CD14-positive monocyte (primary cell): ENCODE data around the gene PRKAB1. TPM values are rescaled to one million over a fixed set of nuclear protein-coding genes. Genes with fewer than 3 reads are reported as not detected.

ENCODE experiments used
- DNase-seq, 3 donors: peaks; one replicate each; pipeline ENCODE4 v3.0.0-alpha.2; 2011 to 2022
- H2AFZ ChIP-seq: 2 replicates; pipeline ENCODE4 v1.6.0; 2012; ENCODE audit warnings: mild to moderate bottlenecking, low read depth, low read length, inconsistent platforms; ENCODE audit not compliant: insufficient read depth, poor library complexity, severe bottlenecking
- H3K27ac ChIP-seq, 2 donors: 1 replicate in 1 of 2; 2 replicates in 1 of 2; pipeline ENCODE4 v1.5.1; 2012 to 2013; ENCODE audit warnings: low read length in 2 of 2, control low read depth in 1 of 2, inconsistent platforms in 1 of 2, low read depth in 1 of 2, mild to moderate bottlenecking in 1 of 2
- H3K27me3 ChIP-seq, 2 donors: one replicate each; pipeline versions ENCODE4 v1.6.0 to v1.6.1; 2011 to 2013; ENCODE audit warnings: low read length in 2 of 2; ENCODE audit not compliant: control insufficient read depth in 2 of 2, insufficient read depth in 2 of 2
- H3K36me3 ChIP-seq, 2 donors: replicated peaks in 1 of 2; 1 replicate in 1 of 2; 2 replicates in 1 of 2; pipeline versions ENCODE4 v1.5.1 to v1.6.1; 2012 to 2013; ENCODE audit warnings: low read length in 2 of 2, control low read depth in 1 of 2, inconsistent platforms in 1 of 2, mild to moderate bottlenecking in 1 of 2; ENCODE audit not compliant: insufficient read depth in 2 of 2, control insufficient read depth in 1 of 2
- H3K4me1 ChIP-seq, 2 donors: 1 replicate in 1 of 2; 2 replicates in 1 of 2; pipeline versions ENCODE4 v1.5.1 to v1.6.1; 2012 to 2013; ENCODE audit warnings: low read length in 2 of 2, control low read depth in 1 of 2, inconsistent platforms in 1 of 2, mild to moderate bottlenecking in 1 of 2, moderate library complexity in 1 of 2; ENCODE audit not compliant: insufficient read depth in 2 of 2, control insufficient read depth in 1 of 2
- H3K4me2 ChIP-seq: replicated peaks from 2 replicates; pipeline ENCODE3; 2012; ENCODE audit warnings: low read length, moderate library complexity, mild to moderate bottlenecking; ENCODE audit not compliant: poor library complexity, severe bottlenecking; ENCODE audit errors: extremely low read depth
- H3K4me3 ChIP-seq, 3 experiments: fragments of 200-600 bp in 1 of 3; sonication (generic) in 1 of 3; replicated peaks in 1 of 3; 1 replicate in 2 of 3; 2 replicates in 1 of 3; pipeline ENCODE4 v1.5.1; 2011 to 2013; ENCODE audit warnings: low read length in 3 of 3, mild to moderate bottlenecking in 3 of 3, control low read depth in 2 of 3, low read depth in 2 of 3, inconsistent platforms in 1 of 3, moderate library complexity in 1 of 3
- H3K79me2 ChIP-seq: 2 replicates; pipeline ENCODE4 v1.6.0; 2012; ENCODE audit warnings: mild to moderate bottlenecking, control low read depth, inconsistent platforms, low read length, moderate library complexity; ENCODE audit not compliant: insufficient read depth
- H3K9ac ChIP-seq: 2 replicates; pipeline ENCODE4 v1.6.0; 2017; ENCODE audit warnings: low read length, mild to moderate bottlenecking; ENCODE audit not compliant: insufficient read depth, poor library complexity, severe bottlenecking
- H3K9me3 ChIP-seq, 2 donors: replicated peaks in 1 of 2; 1 replicate in 1 of 2; 2 replicates in 1 of 2; pipeline versions ENCODE4 v1.5.1 to v1.6.1; 2012 to 2013; ENCODE audit warnings: low read length in 2 of 2, control low read depth in 1 of 2; ENCODE audit not compliant: control insufficient read depth in 1 of 2, insufficient read depth in 1 of 2
- H4K20me1 ChIP-seq: 2 replicates; pipeline ENCODE4 v1.6.0; 2012; ENCODE audit warnings: mild to moderate bottlenecking, low read length, control low read depth, moderate library complexity; ENCODE audit not compliant: insufficient read depth
- H3K27ac Mint-ChIP-seq, 7 donors: one replicate each; pipeline ENCODE4 v1.8.0; 2020; ENCODE audit warnings: mild to moderate bottlenecking in 7 of 7, mixed read lengths in 7 of 7, moderate library complexity in 6 of 7, inconsistent platforms in 2 of 7
- H3K27me3 Mint-ChIP-seq, 3 donors: one replicate each; pipeline ENCODE4 v1.8.0; 2021 to 2022; ENCODE audit warnings: low read depth in 3 of 3, mild to moderate bottlenecking in 3 of 3, mixed read lengths in 3 of 3, moderate library complexity in 3 of 3, inconsistent platforms in 1 of 3
- H3K36me3 Mint-ChIP-seq, 2 donors: one replicate each; pipeline ENCODE4 v1.8.0; 2020; ENCODE audit warnings: mixed read lengths in 2 of 2, inconsistent platforms in 1 of 2, mild to moderate bottlenecking in 1 of 2
- H3K4me1 Mint-ChIP-seq: one replicate; pipeline ENCODE4 v1.8.0; 2020; ENCODE audit warnings: mild to moderate bottlenecking, mixed read lengths
- H3K4me3 Mint-ChIP-seq, 2 donors: one replicate each; pipeline ENCODE4 v1.8.0; 2020; ENCODE audit warnings: mild to moderate bottlenecking in 2 of 2, mixed read lengths in 2 of 2, moderate library complexity in 1 of 2
- H3K9me3 Mint-ChIP-seq, 7 donors: one replicate each; pipeline ENCODE4 v1.8.0; 2020 to 2022; ENCODE audit warnings: mixed read lengths in 7 of 7, mild to moderate bottlenecking in 6 of 7, moderate library complexity in 6 of 7, inconsistent platforms in 2 of 7
- WGBS: methylation state at CpG from one replicate; pipeline ENCODE4 v1.1.5; 2013; ENCODE audit warnings: missing lambda C conversion rate; ENCODE audit not compliant: insufficient coverage; 5-methylcytosine and 5-hydroxymethylcytosine counted together
- intact Hi-C, 2 donors: fragments of 100-400 bp; cut with micrococcal nuclease; formaldehyde crosslinking; loops; one replicate each; pipeline versions ENCODE4 v1.15.0 to v1.15.1; 2023
- polyA plus RNA-seq, 3 donors: library from polyadenylated mRNA; depleted of rRNA in 1 of 3; unstranded in 2 of 3; stranded (reverse) in 1 of 3; fragments of 300-500 nt in 2 of 3; fragments of >200 nt in 1 of 3; fragmentation: Illumina TruSeq in 2 of 3; gene quantifications; 1 replicate in 2 of 3; 2 replicates in 1 of 3; pipeline ENCODE4 v1.2.3, GENCODE V29; 2012 to 2021
- TF ChIP-seq, protein P1 (sequence below): fragments of 200-600 bp; IDR thresholded peaks from one replicate; pipeline ENCODE4 v1.8.0; 2022; ENCODE audit warnings: antibody characterized with exemption, mild to moderate bottlenecking

The PRKAB1 gene
- polyA plus RNA-seq, 3 donors = 20.5 to 35.9 (median 23.0) TPM

DNA sequence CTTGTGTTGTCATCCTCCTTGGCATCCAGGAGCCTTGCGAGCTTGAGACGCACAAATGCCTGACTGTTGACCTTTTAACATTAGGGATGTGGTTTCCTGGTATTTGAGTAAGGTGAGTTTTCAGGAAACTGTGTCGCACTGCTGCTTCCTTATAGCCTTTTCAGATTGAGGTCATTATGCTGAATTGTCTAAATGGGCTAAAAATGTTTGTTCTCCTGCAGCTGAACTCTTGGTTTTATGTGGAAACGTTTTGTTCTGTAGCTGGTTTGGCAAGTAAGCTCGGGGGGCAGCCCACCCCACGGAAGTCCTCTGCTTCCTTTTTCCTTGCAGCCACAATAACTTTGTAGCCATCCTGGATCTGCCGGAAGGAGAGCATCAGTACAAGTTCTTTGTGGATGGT is 5.7 kb downstream of the PRKAB1 start:
- Mint-ChIP-seq H3K27ac (peak overlapping the region in 1 of 7 donors; percentile 80), H3K9me3 (no peaks in the 10 kb centered on the region), H3K4me1 (peaks cover 37% of the 10 kb centered on the region), H3K4me3 (no peak overlapping the region), H3K27me3 (no peaks in the 10 kb centered on the region), H3K36me3 (peaks cover 82 to 85% of the 10 kb centered on the region in 2 donors)
- Histone ChIP-seq H3K36me3 (peaks cover 78 to 91% of the 10 kb centered on the region in 2 donors), H3K9me3 (no peaks in the 10 kb centered on the region), H3K4me1 (peaks cover 4 to 24% of the 10 kb centered on the region in 2 donors), H3K27me3 (no peaks in the 10 kb centered on the region), H4K20me1 (peaks cover 24% of the 10 kb centered on the region), H3K9ac (no peak overlapping the region), H2AFZ (no peak overlapping the region), H3K4me3 (no peak overlapping the region), H3K79me2 (peaks cover 38% of the 10 kb centered on the region), H3K27ac (peak overlapping the region in 1 of 2 donors; percentile 11), H3K4me2 (no peak overlapping the region)
- DNase-seq = no peak
- TF ChIP-seq, protein P1, sequence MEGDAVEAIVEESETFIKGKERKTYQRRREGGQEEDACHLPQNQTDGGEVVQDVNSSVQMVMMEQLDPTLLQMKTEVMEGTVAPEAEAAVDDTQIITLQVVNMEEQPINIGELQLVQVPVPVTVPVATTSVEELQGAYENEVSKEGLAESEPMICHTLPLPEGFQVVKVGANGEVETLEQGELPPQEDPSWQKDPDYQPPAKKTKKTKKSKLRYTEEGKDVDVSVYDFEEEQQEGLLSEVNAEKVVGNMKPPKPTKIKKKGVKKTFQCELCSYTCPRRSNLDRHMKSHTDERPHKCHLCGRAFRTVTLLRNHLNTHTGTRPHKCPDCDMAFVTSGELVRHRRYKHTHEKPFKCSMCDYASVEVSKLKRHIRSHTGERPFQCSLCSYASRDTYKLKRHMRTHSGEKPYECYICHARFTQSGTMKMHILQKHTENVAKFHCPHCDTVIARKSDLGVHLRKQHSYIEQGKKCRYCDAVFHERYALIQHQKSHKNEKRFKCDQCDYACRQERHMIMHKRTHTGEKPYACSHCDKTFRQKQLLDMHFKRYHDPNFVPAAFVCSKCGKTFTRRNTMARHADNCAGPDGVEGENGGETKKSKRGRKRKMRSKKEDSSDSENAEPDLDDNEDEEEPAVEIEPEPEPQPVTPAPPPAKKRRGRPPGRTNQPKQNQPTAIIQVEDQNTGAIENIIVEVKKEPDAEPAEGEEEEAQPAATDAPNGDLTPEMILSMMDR = no peak
- WGBS = 9% methylated on average over 6 of the region's 7 CpGs
- intact Hi-C loops = loop anchor here in 1 of 2 donors (10.0 kb wide), 1 partner anchor 201 kb away; the partner anchor contains the start of gene CIT

DNA sequence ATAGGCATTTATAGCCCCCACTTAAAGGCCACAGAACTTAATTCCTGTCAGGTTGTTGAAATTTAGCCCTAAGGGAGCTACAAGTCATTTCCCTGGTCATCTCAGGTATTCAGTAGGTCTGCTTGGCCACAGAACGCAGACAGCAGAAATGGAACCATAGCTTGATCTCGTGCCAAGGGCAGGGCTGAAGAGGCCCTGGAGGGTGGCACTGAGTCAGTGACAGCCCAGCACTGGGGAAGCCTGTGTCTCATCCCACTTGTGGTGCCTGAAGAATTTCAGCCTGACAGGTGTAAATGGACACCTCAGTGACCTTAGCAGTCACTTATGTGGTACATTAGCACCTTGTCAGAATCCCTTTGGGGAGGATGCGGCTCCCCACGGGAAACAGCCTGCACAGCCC is 6.6 kb downstream of the PRKAB1 start:
- WGBS = 92% methylated on average over 2 of the region's 4 CpGs
- H3K27ac Mint-ChIP-seq = no peak overlapping the region

More for the DNA sequence above, 6.6 kb downstream of the PRKAB1 start:
- H3K36me3 ChIP-seq = peaks cover 87 to 100% of the 10 kb centered on the region in 2 donors
- H3K4me3 Mint-ChIP-seq = no peak overlapping the region
- H3K4me1 Mint-ChIP-seq = peaks cover 31% of the 10 kb centered on the region
- H3K9me3 ChIP-seq = no peaks in the 10 kb centered on the region
- no peak overlapping the region for H3K4me3 ChIP-seq
- no peak for DNase-seq
- TF ChIP-seq, protein P1 = no peak
- no peak overlapping the region for H3K4me2 ChIP-seq
- no peak overlapping the region for H3K27ac ChIP-seq
- intact Hi-C loops = loop anchor here in 1 of 2 donors (10.0 kb wide), 1 partner anchor 200 kb away; the partner anchor contains the start of gene CIT
- H3K27me3 ChIP-seq = no peaks in the 10 kb centered on the region
- no peaks in the 10 kb centered on the region for H3K27me3 Mint-ChIP-seq
- peaks cover 24% of the 10 kb centered on the region for H4K20me1 ChIP-seq
- H2AFZ ChIP-seq = no peak overlapping the region
- H3K79me2 ChIP-seq = peaks cover 31% of the 10 kb centered on the region
- H3K36me3 Mint-ChIP-seq = peaks cover 90 to 92% of the 10 kb centered on the region in 2 donors
- H3K9ac ChIP-seq = no peak overlapping the region
- peaks cover 0 to 18% of the 10 kb centered on the region in 2 donors for H3K4me1 ChIP-seq
- H3K9me3 Mint-ChIP-seq = no peaks in the 10 kb centered on the region
